Pancreas (tissue), 10 donors: ENCODE data around the gene EDN2. TPM values are rescaled to one million over a fixed set of nuclear protein-coding genes. Genes with fewer than 3 reads are reported as not detected.
A peak's percentile ranks its signal among the peaks of the same experiment; 100 is the strongest.

Source experiments
- ATAC-seq, 4 donors: fragments of 200-7000 bp; cut with Tn5 transposase; one replicate each; pipeline versions ENCODE4 v1.8.0 to v1.9.1; 2020; ENCODE audit warnings: mild to moderate bottlenecking in 4 of 4, moderate library complexity in 4 of 4
- DNase-seq, 6 donors: peaks; one replicate each; pipeline ENCODE4 v3.0.0-alpha.2; 2020
- FAIRE-seq: peaks from 2 replicates; lab custom pipeline; 2012; peaks lifted over from hg19 to GRCh38; lab: Jason Lieb, UNC
- H3K27ac ChIP-seq, 4 donors: fragments of 200-600 bp; sonication (generic); 1 replicate in 3 of 4; 2 replicates in 1 of 4; pipeline versions ENCODE4 v1.5.0 to v1.8.0; 2020
- H3K27me3 ChIP-seq, 4 donors: fragments of 200-600 bp; one replicate each; pipeline ENCODE4 v1.8.0; 2021
- H3K36me3 ChIP-seq, 3 donors: fragments of 200-600 bp; sonication (generic) in 1 of 3; one replicate each; pipeline versions ENCODE4 v1.5.0 to v1.8.0; 2020 to 2021
- H3K4me1 ChIP-seq, 3 donors: fragments of 200-600 bp; one replicate each; pipeline ENCODE4 v1.8.0; 2021
- H3K4me3 ChIP-seq, 4 donors: fragments of 200-600 bp; sonication (generic) in 2 of 4; one replicate each; pipeline versions ENCODE4 v1.5.0 to v1.8.0; 2020 to 2021
- H3K9me3 ChIP-seq, 4 donors: fragments of 200-600 bp; one replicate each; pipeline ENCODE4 v1.8.0; 2021
- WGBS, 2 donors: extraction: QIAGEN DNeasy Blood & Tissue Kit; methylation state at CpG; one replicate each; pipeline ENCODE4 v1.1.7; 2013; 5-methylcytosine and 5-hydroxymethylcytosine counted together
- intact Hi-C, 3 donors: fragments of 100-400 bp; cut with DNase I; formaldehyde crosslinking; loops; one replicate each; pipeline versions ENCODE4 v1.11.1 to v1.14.2; 2022
- polyA plus RNA-seq, 2 donors: library from polyadenylated mRNA; stranded (reverse); fragments of 200-250 nt; gene quantifications; one replicate each; pipeline ENCODE4 v1.2.3, GENCODE V29; 2013
- total RNA-seq, 6 donors: library from RNA; stranded (reverse); fragmentation: NEBNext Ultra II Directional in 4 of 6; extraction: Animal tissue kit (Norgen Biotek cat#: 25700) in 4 of 6; gene quantifications; one replicate each; pipeline versions ENCODE4 v1.2.1 to v1.2.4, GENCODE V29; 2021 to 2023
- TF ChIP-seq, protein P1 (sequence below), 4 donors: fragments of 200-600 bp; sonication (generic) in 3 of 4; IDR thresholded peaks; one replicate each; pipeline versions ENCODE4 v1.5.0 to v1.8.0; 2021; ENCODE audit warnings: antibody characterized with exemption in 4 of 4
- donor health status: healthy with polysubstance abuse.
- donor health status: DM: no; HTN: no; CAD: no; lungs with moderate emphysema.
- donor health status: DM: no; HTN: no; CAD: no.
- donor health status: control.
- donor health status: control.
- donor health status: Bipolar disorder and iron deficiency.
- donor health status: DM: yes; HTN: yes; CAD: no.
- donor health status: DM: no; HTN: no; CAD: no.
- donor health status: DM: no; HTN: no; CAD: no.
- donor health status: DM: yes; HTN: yes; CAD: no.

EDN2 gene
- total and polyA plus RNA-seq, 8 donors: 1.2 to 8.3 (median 1.8) TPM

- Histone ChIP-seq H3K9me3 (no peaks in the 10 kb centered on the region), H3K27me3 (no peaks in the 10 kb centered on the region), H3K4me1 (peaks cover 28 to 36% (median 34%) of the 10 kb centered on the region in 3 donors), H3K36me3 (no peaks in the 10 kb centered on the region), H3K27ac (peak overlapping the region in 1 of 4 donors; percentile 37), H3K4me3 (no peak overlapping the region)
- FAIRE-seq (no peak), DNase-seq (peak in 4 of 6 donors; percentile 15 to 46 (median 36)), ATAC-seq (no peak)
- intact Hi-C loops: no loop called here
- WGBS, 2 donors: 74 to 80% methylated on average over 21 of the region's 21 CpGs
- TF ChIP-seq, protein P1, sequence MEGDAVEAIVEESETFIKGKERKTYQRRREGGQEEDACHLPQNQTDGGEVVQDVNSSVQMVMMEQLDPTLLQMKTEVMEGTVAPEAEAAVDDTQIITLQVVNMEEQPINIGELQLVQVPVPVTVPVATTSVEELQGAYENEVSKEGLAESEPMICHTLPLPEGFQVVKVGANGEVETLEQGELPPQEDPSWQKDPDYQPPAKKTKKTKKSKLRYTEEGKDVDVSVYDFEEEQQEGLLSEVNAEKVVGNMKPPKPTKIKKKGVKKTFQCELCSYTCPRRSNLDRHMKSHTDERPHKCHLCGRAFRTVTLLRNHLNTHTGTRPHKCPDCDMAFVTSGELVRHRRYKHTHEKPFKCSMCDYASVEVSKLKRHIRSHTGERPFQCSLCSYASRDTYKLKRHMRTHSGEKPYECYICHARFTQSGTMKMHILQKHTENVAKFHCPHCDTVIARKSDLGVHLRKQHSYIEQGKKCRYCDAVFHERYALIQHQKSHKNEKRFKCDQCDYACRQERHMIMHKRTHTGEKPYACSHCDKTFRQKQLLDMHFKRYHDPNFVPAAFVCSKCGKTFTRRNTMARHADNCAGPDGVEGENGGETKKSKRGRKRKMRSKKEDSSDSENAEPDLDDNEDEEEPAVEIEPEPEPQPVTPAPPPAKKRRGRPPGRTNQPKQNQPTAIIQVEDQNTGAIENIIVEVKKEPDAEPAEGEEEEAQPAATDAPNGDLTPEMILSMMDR (IDR thresholded peaks at IDR 0.05): no peak
Measured at GRCh38 chr1:41483001-41483850, 1.3 kb downstream of the EDN2 start.

GRCh38 chr1:41482001-41482765 is 2.3 kb downstream of the EDN2 start:
- Histone ChIP-seq H3K4me1 (peaks cover 31 to 41% (median 38%) of the 10 kb centered on the region in 3 donors), H3K36me3 (no peaks in the 10 kb centered on the region), H3K27ac (peak overlapping the region in 3 of 4 donors; percentile 33 to 64 (median 37)), H3K27me3 (no peaks in the 10 kb centered on the region), H3K4me3 (no peak overlapping the region), H3K9me3 (no peaks in the 10 kb centered on the region)
- DNase-seq: peak; percentile 60 to 95 (median 82)
- 29 to 36% methylated on average over 18 of the region's 18 CpGs for WGBS, 2 donors
- intact Hi-C loops: no loop called here
- ATAC-seq: peak; percentile 21 to 43 (median 28)
- TF ChIP-seq, protein P1 (IDR thresholded peaks at IDR 0.05): no peak
- no peak for FAIRE-seq

GRCh38 chr1:41481109-41481775 is 3.2 kb downstream of the EDN2 start:
- no peaks in the 10 kb centered on the region for H3K36me3 ChIP-seq
- DNase-seq (peak in 3 of 6 donors; percentile 35 to 62 (median 53)), FAIRE-seq (no peak), ATAC-seq (no peak)
- peaks cover 41 to 50% (median 42%) of the 10 kb centered on the region in 3 donors for H3K4me1 ChIP-seq
- H3K9me3 ChIP-seq: no peaks in the 10 kb centered on the region
- intact Hi-C loops: no loop called here
- 78 to 82% methylated on average over 15 of the region's 15 CpGs for WGBS, 2 donors
- TF ChIP-seq, protein P1 (IDR thresholded peaks at IDR 0.05): no peak
- H3K4me3 ChIP-seq: no peak overlapping the region
- no peak overlapping the region for H3K27ac ChIP-seq
- H3K27me3 ChIP-seq: no peaks in the 10 kb centered on the region

DNA sequence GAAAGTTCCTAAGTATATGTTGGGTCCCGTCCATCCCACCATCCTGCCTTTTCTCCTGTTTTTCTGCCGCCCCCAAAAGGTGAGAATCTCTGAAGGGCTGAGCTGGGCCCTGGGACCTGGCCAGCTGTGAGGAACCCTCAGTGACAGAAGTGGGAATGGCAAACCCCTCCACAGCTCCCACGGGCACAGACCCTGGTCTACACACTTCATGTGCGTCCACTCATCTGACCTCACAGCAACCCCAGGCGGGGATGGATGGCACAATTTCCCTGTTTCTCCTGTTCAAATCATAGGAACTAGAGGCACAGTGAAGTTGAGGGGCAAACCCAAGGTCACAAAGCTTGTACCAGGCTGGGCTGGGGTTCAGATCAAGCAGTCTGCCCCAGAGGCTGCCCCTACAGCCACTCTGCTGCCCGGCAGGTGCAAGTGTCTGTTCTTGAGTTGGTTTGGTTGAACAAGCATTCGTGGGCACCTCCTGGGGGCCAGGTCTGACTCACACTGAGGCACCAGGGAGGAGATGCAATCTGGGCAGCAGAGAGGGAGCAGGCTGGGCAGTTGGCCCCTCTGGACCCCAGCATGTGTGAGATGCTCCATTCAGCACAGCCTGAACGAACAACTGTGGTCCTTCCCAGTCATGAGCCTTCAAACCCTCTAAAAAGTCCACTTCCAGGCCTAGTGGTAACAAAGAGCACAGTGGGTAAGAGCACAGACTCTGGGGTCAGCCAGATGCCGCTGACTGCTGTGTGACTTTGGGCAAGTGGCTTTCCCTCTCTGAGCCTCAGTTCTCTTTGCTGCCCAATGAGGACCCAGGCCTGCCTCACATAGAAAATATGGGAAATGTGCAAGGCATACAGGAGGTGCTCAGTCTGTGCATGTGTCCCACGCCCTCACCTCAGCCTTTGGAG is 4.0 kb downstream of the EDN2 start:
- TF ChIP-seq, protein P1 (IDR thresholded peaks at IDR 0.05): no peak
- Histone ChIP-seq H3K27ac (no peak overlapping the region), H3K4me1 (peaks cover 41 to 52% (median 44%) of the 10 kb centered on the region in 3 donors), H3K27me3 (no peaks in the 10 kb centered on the region), H3K36me3 (no peaks in the 10 kb centered on the region), H3K4me3 (no peak overlapping the region), H3K9me3 (no peaks in the 10 kb centered on the region)
- FAIRE-seq (no peak), ATAC-seq (no peak), DNase-seq (peak in 3 of 6 donors; percentile 20 to 50 (median 46))
- intact Hi-C loops: no loop called here
- 94 to 96% methylated on average over 10 of the region's 10 CpGs for WGBS, 2 donors
